Keratinocyte (primary cell): ENCODE results near the gene TLN1. TPM values are rescaled to one million over a fixed set of nuclear protein-coding genes. Genes with fewer than 3 reads are reported as not detected.

Experiments
- DNase-seq: peaks from one replicate; pipeline ENCODE4 v3.0.0-alpha.2; 2011; ENCODE audit warnings: low read depth, missing footprints, low spot score
- FAIRE-seq: peaks from 2 replicates; lab custom pipeline; 2011; peaks lifted over from hg19 to GRCh38; lab: Jason Lieb, UNC
- H2AFZ ChIP-seq: 2 replicates; pipeline ENCODE4 v1.6.0; 2012; ENCODE audit warnings: low read length, control low read depth, inconsistent platforms; ENCODE audit not compliant: control insufficient read depth
- H3K27ac ChIP-seq: 2 replicates; pipeline ENCODE4 v1.5.1; 2011; ENCODE audit warnings: low read length; ENCODE audit not compliant: control insufficient read depth, insufficient read depth
- H3K27me3 ChIP-seq: 3 replicates; pipeline ENCODE4 v1.6.0; 2011; ENCODE audit warnings: low read length; ENCODE audit not compliant: control insufficient read depth, insufficient read depth; ENCODE audit errors: extremely low read depth
- H3K36me3 ChIP-seq, 2 experiments: 2 replicates in 1 of 2; 3 replicates in 1 of 2; pipeline ENCODE4 v1.5.1; 2011; ENCODE audit warnings: low read length in 2 of 2, mild to moderate bottlenecking in 1 of 2; ENCODE audit not compliant: control insufficient read depth in 2 of 2, insufficient read depth in 2 of 2; ENCODE audit errors: extremely low read depth in 1 of 2
- H3K4me1 ChIP-seq: 3 replicates; pipeline ENCODE4 v1.5.1; 2011; ENCODE audit warnings: low read length; ENCODE audit not compliant: control insufficient read depth, insufficient read depth; ENCODE audit errors: extremely low read depth
- H3K4me2 ChIP-seq: 3 replicates; pipeline ENCODE4 v1.6.0; 2011; ENCODE audit warnings: low read depth, low read length; ENCODE audit not compliant: control insufficient read depth, insufficient read depth; ENCODE audit errors: extremely low read depth
- H3K4me3 ChIP-seq, 3 experiments: fragments of 200-600 bp in 1 of 3; sonication (generic) in 1 of 3; 2 replicates in 2 of 3; 3 replicates in 1 of 3; pipeline ENCODE4 v1.5.1; 2011 to 2016; ENCODE audit warnings: low read length in 3 of 3, mild to moderate bottlenecking in 3 of 3, control low read depth in 2 of 3, inconsistent platforms in 1 of 3, low read depth in 1 of 3, mixed read lengths in 1 of 3, mixed run types in 1 of 3, moderate library complexity in 1 of 3; ENCODE audit not compliant: control insufficient read depth in 2 of 3, insufficient read depth in 2 of 3; ENCODE audit errors: extremely low read depth in 1 of 3
- H3K79me2 ChIP-seq: 2 replicates; pipeline ENCODE4 v1.6.0; 2012; ENCODE audit warnings: low read length; ENCODE audit not compliant: control insufficient read depth, insufficient read depth
- H3K9ac ChIP-seq: 3 replicates; pipeline ENCODE4 v1.6.0; 2011; ENCODE audit warnings: low read length; ENCODE audit not compliant: control insufficient read depth, insufficient read depth; ENCODE audit errors: extremely low read depth
- H3K9me1 ChIP-seq: 3 replicates; pipeline ENCODE4 v1.6.0; 2011; ENCODE audit warnings: low read length; ENCODE audit not compliant: control insufficient read depth, insufficient read depth; ENCODE audit errors: extremely low read depth
- H3K9me3 ChIP-seq: 2 replicates; pipeline ENCODE4 v1.5.1; 2012; ENCODE audit warnings: low read depth, low read length; ENCODE audit not compliant: control insufficient read depth
- H4K20me1 ChIP-seq: 3 replicates; pipeline ENCODE4 v1.6.0; 2011; ENCODE audit warnings: low read length; ENCODE audit not compliant: control insufficient read depth, insufficient read depth; ENCODE audit errors: extremely low read depth
- CTCF ChIP-seq, 3 experiments: IDR thresholded peaks in 1 of 3; conservative IDR thresholded peaks in 1 of 3; optimal IDR thresholded peaks in 1 of 3; 2 replicates in 2 of 3; 3 replicates in 1 of 3; pipeline versions ENCODE3 to v1.5.1; 2011; ENCODE audit warnings: low read length in 3 of 3, mild to moderate bottlenecking in 3 of 3, moderate library complexity in 2 of 3, control low read depth in 1 of 3, inconsistent platforms in 1 of 3; ENCODE audit not compliant: insufficient read depth in 2 of 3; ENCODE audit errors: extremely low read depth in 1 of 3
- EZH2 ChIP-seq: IDR thresholded peaks from one replicate; pipeline ENCODE4 v1.6.1; 2012; ENCODE audit warnings: inconsistent platforms, mild to moderate bottlenecking, low read length, moderate library complexity
- dilution Hi-C: fragments of 300-500 bp; cut with MboI; formaldehyde crosslinking; loops from one replicate; pipeline ENCODE4 v1.7.0; 2020; ENCODE audit warnings: low sequenced_read_pairs; ENCODE audit not compliant: extremely low pct_ligation_motif_present
- polyA plus RNA-seq, 5 experiments: library from polyadenylated mRNA; depleted of rRNA in 3 of 5; stranded (reverse) in 3 of 5; stranded (forward) in 1 of 5; unstranded in 1 of 5; fragments of >200 nt; gene quantifications; 1 replicate in 1 of 5; 2 replicates in 3 of 5; 3 replicates in 1 of 5; pipeline versions ENCODE4 v1.2.1 to v1.2.3, GENCODE V29; 2011 to 2012; ENCODE audit warnings: missing spikeins in 2 of 5, low read depth in 1 of 5, low replicate concordance in 1 of 5

The TLN1 gene
- polyA plus RNA-seq, 1 donor (not counting 4 experiments of a cell fraction or from before 2014, with no cell fraction given), result 53.0 TPM

GRCh38 chr9:35658137-35658967 lies 73.6 kb downstream of the TLN1 start, which contains the start of gene CCDC107:
Gene CCDC107, plus strand, starts transcription at chr9:35658292. Its CDS starts 88 bp downstream, at chr9:35658380.
- H3K27ac ChIP-seq, result peak within 1 kb of the TSS; percentile 92
- no peak for FAIRE-seq

GRCh38 chr9:35657546-35658136 lies 74.4 kb downstream of the TLN1 start, which contains the start of gene RMRP:
Gene RMRP, minus strand, starts transcription at chr9:35658019.
- H3K36me3 ChIP-seq, result peaks cover 1 to 10% of the 10 kb centered on the region in 2 experiments
- peaks cover 3% of the 10 kb centered on the region for H3K27me3 ChIP-seq
- peak within 1 kb of the TSS; percentile 90 for H2AFZ ChIP-seq
- H3K9me1 ChIP-seq, result no peaks in the 10 kb centered on the region
- peak within 1 kb of the TSS; percentile 92 for H3K27ac ChIP-seq
- peak within 1 kb of the TSS; percentile 73 to 84 (median 81) for H3K4me3 ChIP-seq
- H3K79me2 ChIP-seq, result peaks cover 2% of the 10 kb centered on the region
- no peaks in the 10 kb centered on the region for H4K20me1 ChIP-seq
- peak within 1 kb of the TSS; percentile 87 for H3K4me2 ChIP-seq
- peak; percentile 99 for DNase-seq
- H3K4me1 ChIP-seq, result peaks cover 13% of the 10 kb centered on the region
- peak within 1 kb of the TSS; percentile 82 for H3K9ac ChIP-seq
- no peaks in the 10 kb centered on the region for H3K9me3 ChIP-seq
- dilution Hi-C loops, result no loop called here
- FAIRE-seq, result no peak
- TF ChIP-seq CTCF (optimal IDR thresholded peaks at IDR 0.05 in 1 of 3, IDR thresholded peaks at IDR 0.05 in 1 of 3, conservative IDR thresholded peaks at IDR 0.05 in 1 of 3; ENCODE audit: extremely low read depth in 1 of 3, insufficient read depth in 2 of 3, low read length in 3 of 3) (peak in 2 of 3 experiments; percentile 19 to 22), EZH2 (no peak)

More at GRCh38 chr9:35658137-35658967, 73.6 kb downstream of the TLN1 start, which contains the start of gene CCDC107:
- Histone ChIP-seq H3K9ac (peak within 1 kb of the TSS; percentile 82), H3K36me3 (peaks cover 1 to 13% of the 10 kb centered on the region in 2 experiments), H3K9me3 (no peaks in the 10 kb centered on the region), H3K4me1 (peaks cover 13% of the 10 kb centered on the region), H3K4me3 (peak within 1 kb of the TSS; percentile 73 to 84 (median 81)), H3K9me1 (no peaks in the 10 kb centered on the region), H3K79me2 (peaks cover 2% of the 10 kb centered on the region), H3K27me3 (peaks cover 3% of the 10 kb centered on the region), H3K4me2 (peak within 1 kb of the TSS; percentile 87), H4K20me1 (no peaks in the 10 kb centered on the region), H2AFZ (peak within 1 kb of the TSS; percentile 90)
- no peak for DNase-seq
- TF ChIP-seq EZH2 (no peak), CTCF (optimal IDR thresholded peaks at IDR 0.05 in 1 of 3, IDR thresholded peaks at IDR 0.05 in 1 of 3, conservative IDR thresholded peaks at IDR 0.05 in 1 of 3; ENCODE audit: extremely low read depth in 1 of 3, insufficient read depth in 2 of 3, low read length in 3 of 3) (peak in 2 of 3 experiments; percentile 62 to 87)
- dilution Hi-C loops, result no loop called here
